Fibroblast of lung (primary cell): ENCODE measurements around the gene OGFOD2.

Experiments
- CTCF ChIP-seq, 2 donors: IDR thresholded peaks in 1 of 2; conservative IDR thresholded peaks in 1 of 2; 1 replicate in 1 of 2; 2 replicates in 1 of 2; pipeline ENCODE4 v1.5.1; 2011 to 2012; ENCODE audit warnings: low read length in 2 of 2, control low read depth in 1 of 2, inconsistent platforms in 1 of 2, low read depth in 1 of 2, mild to moderate bottlenecking in 1 of 2
- EZH2 ChIP-seq: IDR thresholded peaks from 2 replicates; pipeline ENCODE4 v1.5.1; 2012; ENCODE audit warnings: low read length, control low read depth, mild to moderate bottlenecking; ENCODE audit errors: missing control alignments

GRCh38 chr12:122981036-122981471, 6.0 kb downstream of the OGFOD2 start:
- TF ChIP-seq CTCF (conservative IDR thresholded peaks at IDR 0.05 in 1 of 2, IDR thresholded peaks at IDR 0.05 in 1 of 2; ENCODE audit: low read depth in 1 of 2, low read length in 2 of 2) (no peak), EZH2 (no peak)
